GM20000 (cell line): ENCODE measurements around the gene WWOX.
A peak's percentile ranks its signal among the peaks of the same experiment; 100 is the strongest.
"Not testable (repeated sequence)": the region's sequence is repeated elsewhere in the genome, so short reads cannot be mapped to it uniquely, and the experiment has no call there.

Experiments used
- DNase-seq: peaks from one replicate; pipeline ENCODE4 v3.0.0; 2012; ENCODE audit warnings: low spot score
- TF ChIP-seq, protein P1 (sequence below): IDR thresholded peaks from 2 replicates; pipeline ENCODE4 v1.5.1; 2012; ENCODE audit warnings: mild to moderate bottlenecking, control low read depth; ENCODE audit errors: extremely low read depth, missing control alignments

Gene WWOX

GRCh38 chr16:78099271-78100111, at the start of gene WWOX:
WWOX (plus strand) TSS chr16:78099654.
- TF ChIP-seq, protein P1, sequence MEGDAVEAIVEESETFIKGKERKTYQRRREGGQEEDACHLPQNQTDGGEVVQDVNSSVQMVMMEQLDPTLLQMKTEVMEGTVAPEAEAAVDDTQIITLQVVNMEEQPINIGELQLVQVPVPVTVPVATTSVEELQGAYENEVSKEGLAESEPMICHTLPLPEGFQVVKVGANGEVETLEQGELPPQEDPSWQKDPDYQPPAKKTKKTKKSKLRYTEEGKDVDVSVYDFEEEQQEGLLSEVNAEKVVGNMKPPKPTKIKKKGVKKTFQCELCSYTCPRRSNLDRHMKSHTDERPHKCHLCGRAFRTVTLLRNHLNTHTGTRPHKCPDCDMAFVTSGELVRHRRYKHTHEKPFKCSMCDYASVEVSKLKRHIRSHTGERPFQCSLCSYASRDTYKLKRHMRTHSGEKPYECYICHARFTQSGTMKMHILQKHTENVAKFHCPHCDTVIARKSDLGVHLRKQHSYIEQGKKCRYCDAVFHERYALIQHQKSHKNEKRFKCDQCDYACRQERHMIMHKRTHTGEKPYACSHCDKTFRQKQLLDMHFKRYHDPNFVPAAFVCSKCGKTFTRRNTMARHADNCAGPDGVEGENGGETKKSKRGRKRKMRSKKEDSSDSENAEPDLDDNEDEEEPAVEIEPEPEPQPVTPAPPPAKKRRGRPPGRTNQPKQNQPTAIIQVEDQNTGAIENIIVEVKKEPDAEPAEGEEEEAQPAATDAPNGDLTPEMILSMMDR = no peak
- DNase-seq = peak; percentile 90

DNA sequence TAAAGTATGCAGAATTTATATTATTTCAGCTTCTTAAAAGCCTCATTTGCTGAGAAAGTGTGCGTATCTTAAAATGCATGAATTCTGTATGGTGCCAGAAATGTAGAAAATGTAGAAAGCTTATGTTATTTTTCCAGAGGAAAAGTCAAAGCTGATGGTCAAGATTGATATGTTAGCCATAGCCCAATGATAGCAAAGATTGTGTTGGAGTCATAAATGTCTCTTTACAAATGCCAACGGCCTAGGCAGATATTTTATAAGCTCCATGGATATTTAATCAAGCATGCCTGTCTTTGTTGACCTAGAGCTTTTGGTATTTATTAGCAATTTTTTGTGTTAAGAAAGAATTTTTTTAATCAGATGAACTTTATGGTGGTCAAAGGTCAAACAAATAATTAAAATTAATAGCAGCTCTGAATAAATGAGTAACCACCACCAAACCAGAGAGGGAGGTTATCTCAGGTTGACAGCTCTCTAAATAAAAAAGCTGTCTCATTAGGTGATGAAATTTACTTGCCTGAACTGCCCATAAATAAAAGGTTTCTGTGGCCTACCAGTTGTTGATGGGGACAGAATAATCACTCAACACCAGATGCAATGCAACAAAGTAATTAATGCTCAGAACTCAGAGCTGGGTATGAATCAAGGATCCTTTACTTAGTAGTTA, 48.6 kb upstream of the WWOX start:
- DNase-seq = no peak
- TF ChIP-seq, protein P1 = no peak

DNA sequence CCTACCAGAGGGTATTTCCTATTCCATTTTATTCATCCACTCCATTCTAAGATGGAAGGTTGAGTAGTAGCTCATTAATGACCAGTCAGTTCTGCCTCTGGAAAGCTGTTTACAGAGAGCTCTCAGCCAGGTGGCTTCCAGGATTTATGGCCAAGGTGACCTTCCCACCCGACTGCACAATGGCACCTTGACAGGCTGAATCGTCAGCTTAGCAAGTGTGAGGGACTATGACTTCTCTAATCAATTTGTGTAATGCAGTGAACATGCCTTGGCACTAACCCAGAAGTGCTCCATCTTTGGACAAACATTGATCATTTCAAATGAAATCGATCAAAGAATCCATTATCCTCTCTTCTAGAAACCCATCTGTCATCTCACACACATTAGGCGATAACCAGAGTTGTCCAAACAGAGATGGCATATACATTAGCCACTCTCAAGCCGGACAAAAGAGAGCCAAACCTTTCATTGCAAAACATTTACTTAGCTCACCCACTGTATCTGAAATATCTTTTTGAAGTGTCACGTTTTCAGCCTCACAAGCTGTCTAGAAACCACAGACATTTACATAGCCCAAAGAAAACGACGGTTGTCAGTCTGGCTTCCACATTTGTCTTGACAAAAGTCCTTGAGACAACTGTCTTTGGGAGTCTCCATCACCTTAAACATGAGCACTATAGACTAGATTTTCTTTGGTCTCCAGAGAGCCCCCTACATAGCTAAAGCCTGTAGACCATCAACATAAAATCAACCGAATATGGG, 41.5 kb upstream of the WWOX start:
- no peak for DNase-seq
- TF ChIP-seq, protein P1 = no peak

- not testable (repeated sequence) for DNase-seq
Observed at GRCh38 chr16:78059806-78060205, 39.6 kb upstream of the WWOX start.

DNA sequence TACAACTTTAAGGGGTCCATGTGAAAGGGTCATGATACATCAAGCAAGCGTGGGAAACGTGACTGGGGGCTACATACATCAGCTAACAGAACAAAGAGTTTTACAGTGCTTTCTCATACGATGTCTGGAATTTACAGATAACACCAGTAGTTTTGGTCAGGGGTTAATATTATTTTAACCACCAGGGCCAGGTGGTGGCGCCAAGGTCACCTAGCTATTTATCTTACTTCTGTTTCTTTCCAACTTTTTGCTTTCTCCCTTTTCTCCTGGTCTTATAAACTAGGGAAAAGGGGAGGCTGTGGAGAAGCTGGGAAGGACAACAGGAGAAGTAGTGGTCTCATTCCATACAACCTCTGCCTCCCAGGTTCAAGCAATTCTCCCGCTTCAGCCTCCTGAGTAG, 39.2 kb upstream of the WWOX start:
- no peak for DNase-seq
- TF ChIP-seq, protein P1 = no peak

DNA sequence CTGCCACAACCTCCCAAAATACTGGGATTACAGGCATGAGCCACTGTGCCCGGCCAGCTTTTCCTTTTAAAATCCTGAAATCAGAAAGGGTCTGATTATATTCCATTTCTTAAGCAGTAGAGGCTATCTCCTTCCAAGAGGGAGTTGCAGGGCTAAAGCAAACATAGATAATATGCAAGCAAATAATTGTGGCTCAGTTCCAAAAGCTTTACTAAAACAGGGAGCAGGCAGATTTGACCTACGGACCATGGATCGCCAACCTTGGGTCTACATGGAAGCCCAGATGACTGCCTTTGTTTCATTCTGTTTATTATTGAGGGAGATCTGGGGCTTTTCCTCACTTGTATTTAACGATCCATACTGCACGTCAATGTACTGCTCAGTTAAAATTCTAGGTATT, 38.6 kb upstream of the WWOX start:
- TF ChIP-seq, protein P1 = no peak
- no peak for DNase-seq

DNA sequence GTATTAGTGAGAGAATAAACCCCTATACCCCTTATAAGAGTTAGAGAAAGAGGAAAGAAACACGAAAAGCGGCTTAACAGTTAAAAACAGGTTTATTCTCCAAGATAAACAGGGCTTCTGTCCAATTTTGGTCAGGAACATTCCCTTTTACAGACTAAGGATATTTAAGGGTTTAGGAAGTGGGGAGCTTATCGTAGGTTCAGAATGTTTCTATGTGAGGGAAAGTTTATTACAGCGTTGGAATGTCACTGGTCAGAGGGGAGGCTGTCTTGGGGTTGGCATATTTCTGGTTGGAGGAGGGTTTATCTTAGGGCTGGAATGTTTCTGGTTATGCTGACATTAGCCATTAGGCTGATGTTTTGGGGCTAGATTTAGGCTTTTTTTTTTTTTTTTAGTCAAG, 34.1 kb upstream of the WWOX start:
- DNase-seq = no peak
- TF ChIP-seq, protein P1 = no peak
